HG02798 (cell line): Measurements from ENCODE around the gene PITPNM3.
"Not testable (repeated sequence)": the region's sequence is repeated elsewhere in the genome, so short reads cannot be mapped to it uniquely, and the experiment has no call there.

Experiments used
- ATAC-seq: cut with Tn5 transposase; IDR thresholded peaks from one replicate; pipeline ENCODE4 v1.9.1; 2021; ENCODE audit warnings: mild to moderate bottlenecking; ENCODE audit not compliant: unreplicated experiment, poor library complexity

PITPNM3 gene

GRCh38 chr17:6556121-6557039, at the start of gene PITPNM3:
PITPNM3 (minus strand) TSS chr17:6556555; CDS start chr17:6556406, 149 bp downstream.
- ATAC-seq = no peak

GRCh38 chr17:6605142-6605541, 48.8 kb upstream of the PITPNM3 start:
- no peak for ATAC-seq

- no peak for ATAC-seq
Observed at GRCh38 chr17:6603744-6604325, 47.5 kb upstream of the PITPNM3 start.

- ATAC-seq = no peak
Observed at GRCh38 chr17:6602141-6602540, 45.8 kb upstream of the PITPNM3 start.

GRCh38 chr17:6599364-6599763, 43.0 kb upstream of the PITPNM3 start:
- ATAC-seq = no peak

GRCh38 chr17:6597727-6598126, 41.4 kb upstream of the PITPNM3 start:
- no peak for ATAC-seq

GRCh38 chr17:6596941-6597340, 40.6 kb upstream of the PITPNM3 start:
- no peak for ATAC-seq

- ATAC-seq = no peak
Observed at GRCh38 chr17:6596511-6596910, 40.2 kb upstream of the PITPNM3 start.

GRCh38 chr17:6596081-6596480, 39.7 kb upstream of the PITPNM3 start:
- ATAC-seq = no peak

GRCh38 chr17:6593371-6593770, 37.0 kb upstream of the PITPNM3 start:
- not testable (repeated sequence) for ATAC-seq

- ATAC-seq = no peak
Observed at GRCh38 chr17:6592173-6592572, 35.8 kb upstream of the PITPNM3 start.

- ATAC-seq = no peak
Observed at GRCh38 chr17:6591599-6592158, 35.3 kb upstream of the PITPNM3 start.

GRCh38 chr17:6589266-6589946, 33.1 kb upstream of the PITPNM3 start:
- no peak for ATAC-seq

GRCh38 chr17:6588165-6588564, 31.8 kb upstream of the PITPNM3 start:
- no peak for ATAC-seq

- ATAC-seq = no peak
Observed at GRCh38 chr17:6587310-6587709, 31.0 kb upstream of the PITPNM3 start.

- ATAC-seq = no peak
Observed at GRCh38 chr17:6583411-6583810, 27.1 kb upstream of the PITPNM3 start.

- no peak for ATAC-seq
Observed at GRCh38 chr17:6580625-6581024, 24.3 kb upstream of the PITPNM3 start.

- ATAC-seq = no peak
Observed at GRCh38 chr17:6578491-6578890, 22.1 kb upstream of the PITPNM3 start.

GRCh38 chr17:6577686-6578263, 21.4 kb upstream of the PITPNM3 start:
- ATAC-seq = no peak

GRCh38 chr17:6576038-6576785, 19.9 kb upstream of the PITPNM3 start:
- no peak for ATAC-seq
